Liver (tissue), 9 donors: ENCODE results near the gene MYLIP. TPM values are rescaled to one million over a fixed set of nuclear protein-coding genes. Genes with fewer than 3 reads are reported as not detected.

Experiments
- DNase-seq: peaks from one replicate; pipeline ENCODE4 v3.0.0-alpha.2; 2017; ENCODE audit warnings: low spot score
- H3K27ac ChIP-seq, 2 donors: one replicate each; pipeline ENCODE4 v1.7.0; 2013; ENCODE audit warnings: inconsistent platforms in 2 of 2, low read length in 2 of 2, control low read depth in 1 of 2, low read depth in 1 of 2, mild to moderate bottlenecking in 1 of 2
- H3K27me3 ChIP-seq, 4 donors: one replicate each; pipeline versions ENCODE4 v1.6.1 to v1.7.0; 2013; ENCODE audit warnings: low read length in 3 of 4, inconsistent platforms in 1 of 4, mild to moderate bottlenecking in 1 of 4, moderate library complexity in 1 of 4; ENCODE audit not compliant: control insufficient read depth in 4 of 4, insufficient read depth in 4 of 4
- H3K36me3 ChIP-seq, 4 donors: one replicate each; pipeline versions ENCODE4 v1.6.1 to v1.7.0; 2013; ENCODE audit warnings: low read length in 3 of 4, mild to moderate bottlenecking in 3 of 4, low read depth in 1 of 4, moderate library complexity in 1 of 4; ENCODE audit not compliant: control insufficient read depth in 4 of 4, insufficient read depth in 3 of 4
- H3K4me1 ChIP-seq, 4 donors: one replicate each; pipeline versions ENCODE4 v1.6.1 to v1.7.0; 2013; ENCODE audit warnings: low read length in 3 of 4, mild to moderate bottlenecking in 3 of 4, moderate library complexity in 1 of 4; ENCODE audit not compliant: control insufficient read depth in 4 of 4, insufficient read depth in 4 of 4
- H3K4me3 ChIP-seq, 3 donors: one replicate each; pipeline versions ENCODE4 v1.6.1 to v1.7.0; 2013; ENCODE audit warnings: low read length in 3 of 3, control low read depth in 1 of 3, low read depth in 1 of 3, mild to moderate bottlenecking in 1 of 3
- H3K9ac ChIP-seq, 2 donors: one replicate each; pipeline ENCODE4 v1.7.0; 2013; ENCODE audit warnings: low read length in 2 of 2, mild to moderate bottlenecking in 2 of 2, moderate library complexity in 2 of 2, control low read depth in 1 of 2, low read depth in 1 of 2
- H3K9me3 ChIP-seq, 4 donors: one replicate each; pipeline versions ENCODE4 v1.6.1 to v1.7.0; 2013; ENCODE audit warnings: low read length in 3 of 4; ENCODE audit not compliant: control insufficient read depth in 4 of 4
- ATF3 ChIP-seq: IDR thresholded peaks from 2 replicates; pipeline ENCODE4 v1.6.1; 2016; ENCODE audit warnings: antibody characterized with exemption
- CTCF ChIP-seq: fragments of 150-350 bp; IDR thresholded peaks from 2 replicates; pipeline ENCODE4 v1.5.1; 2017; ENCODE audit warnings: improper control_type of control experiment, low read depth, low read length; ENCODE audit not compliant: missing input control
- EGR1 ChIP-seq, 2 donors: IDR thresholded peaks; 2 replicates each; pipeline ENCODE4 v1.6.1; 2016 to 2018; ENCODE audit warnings: antibody characterized with exemption in 2 of 2, low read depth in 2 of 2
- FOXA1 ChIP-seq: IDR thresholded peaks from 2 replicates; pipeline ENCODE4 v1.6.1; 2016; ENCODE audit warnings: antibody characterized with exemption
- GABPA ChIP-seq, 2 donors: IDR thresholded peaks in 1 of 2; conservative IDR thresholded peaks in 1 of 2; 2 replicates each; pipeline ENCODE4 v1.6.1; 2016; ENCODE audit warnings: antibody characterized with exemption in 2 of 2, mild to moderate bottlenecking in 1 of 2, moderate library complexity in 1 of 2
- HNF4A ChIP-seq, 2 donors: conservative IDR thresholded peaks; 2 replicates each; pipeline ENCODE4 v1.6.1; 2016; ENCODE audit warnings: antibody characterized with exemption in 2 of 2, mild to moderate bottlenecking in 2 of 2
- JUND ChIP-seq, 2 donors: IDR thresholded peaks; 2 replicates each; pipeline ENCODE4 v1.6.1; 2016; ENCODE audit warnings: antibody characterized with exemption in 2 of 2
- MAX ChIP-seq: IDR thresholded peaks from 2 replicates; pipeline ENCODE4 v1.6.1; 2016; ENCODE audit warnings: antibody characterized with exemption
- NR2F2 ChIP-seq: IDR thresholded peaks from 2 replicates; pipeline ENCODE4 v1.6.1; 2016; ENCODE audit warnings: antibody characterized with exemption
- RAD21 ChIP-seq, 2 donors: IDR thresholded peaks; 2 replicates each; pipeline ENCODE4 v1.6.1; 2016; ENCODE audit warnings: antibody characterized with exemption in 2 of 2, mild to moderate bottlenecking in 2 of 2
- REST ChIP-seq: IDR thresholded peaks from 2 replicates; pipeline ENCODE4 v1.6.1; 2016; ENCODE audit warnings: antibody characterized with exemption, mild to moderate bottlenecking
- RXRA ChIP-seq, 2 donors: IDR thresholded peaks; 2 replicates each; pipeline ENCODE4 v1.6.1; 2017 to 2018; ENCODE audit warnings: antibody characterized with exemption in 2 of 2, mild to moderate bottlenecking in 1 of 2
- SP1 ChIP-seq: IDR thresholded peaks from 2 replicates; pipeline ENCODE4 v1.6.1; 2018; ENCODE audit warnings: antibody characterized with exemption, mild to moderate bottlenecking
- TAF1 ChIP-seq: conservative IDR thresholded peaks from 2 replicates; pipeline ENCODE4 v1.6.1; 2016; ENCODE audit warnings: antibody characterized with exemption, mild to moderate bottlenecking
- WGBS: extraction: QIAGEN DNeasy Blood & Tissue Kit; methylation state at CpG from one replicate; pipeline ENCODE4 v1.1.7; 2013; 5-methylcytosine and 5-hydroxymethylcytosine counted together
- polyA plus RNA-seq, 2 donors: library from polyadenylated mRNA; stranded (reverse) in 1 of 2; unstranded in 1 of 2; fragments of 200-250 nt in 1 of 2; fragments of >200 nt in 1 of 2; fragmentation: Nextera tagmentation in 1 of 2; extraction: Ambion mirVana in 1 of 2; gene quantifications; one replicate each; pipeline versions ENCODE4 v1.2.1 to v1.2.3, GENCODE V29; 2013 to 2015
- total RNA-seq, 2 donors: library from RNA; depleted of rRNA; stranded (reverse); fragments of >200 nt; gene quantifications; one replicate each; pipeline ENCODE4 v1.2.3, GENCODE V29; 2014
- donor health status: healthy.
- donor health status: healthy.
- donor health status: healthy.
- donor health status: healthy.
- donor health status: healthy.

The MYLIP gene
- total and polyA plus RNA-seq, 4 donors, result 2.7 to 29.4 (median 4.4) TPM

GRCh38 chr6:16146028-16146427, 17.1 kb downstream of the MYLIP start:
- H3K27me3 ChIP-seq, result no peaks in the 10 kb centered on the region
- no peak for DNase-seq
- no peak overlapping the region for H3K27ac ChIP-seq
- H3K4me3 ChIP-seq, result no peak overlapping the region
- no peaks in the 10 kb centered on the region for H3K4me1 ChIP-seq
- no peaks in the 10 kb centered on the region for H3K9me3 ChIP-seq
- WGBS, result 90% methylated on average over 4 of the region's 4 CpGs
- H3K9ac ChIP-seq, result no peak overlapping the region
- H3K36me3 ChIP-seq, result peaks cover 5 to 30% (median 29%) of the 10 kb centered on the region in 4 donors
- TF ChIP-seq HNF4A (conservative IDR thresholded peaks at IDR 0.05), result no peak
- TF ChIP-seq RAD21 (IDR thresholded peaks at IDR 0.05), result no peak
- no peak for TF ChIP-seq JUND (IDR thresholded peaks at IDR 0.05)
- no peak for TF ChIP-seq GABPA (IDR thresholded peaks at IDR 0.05 in 1 of 2, conservative IDR thresholded peaks at IDR 0.05 in 1 of 2)
- TF ChIP-seq TAF1, result no peak
- no peak for TF ChIP-seq FOXA1
- no peak for TF ChIP-seq RXRA (IDR thresholded peaks at IDR 0.05)
- no peak for TF ChIP-seq EGR1 (IDR thresholded peaks at IDR 0.05; ENCODE audit: low read depth in 2 of 2)
- no peak for TF ChIP-seq REST

GRCh38 chr6:16146527-16146955, 17.7 kb downstream of the MYLIP start:
- no peak overlapping the region for H3K9ac ChIP-seq
- WGBS, result 62% methylated on average over 8 of the region's 8 CpGs
- TF ChIP-seq CTCF (no peak), HNF4A (conservative IDR thresholded peaks at IDR 0.05) (no peak), NR2F2 (no peak), JUND (IDR thresholded peaks at IDR 0.05) (no peak), FOXA1 (no peak), TAF1 (no peak), ATF3 (no peak), GABPA (IDR thresholded peaks at IDR 0.05 in 1 of 2, conservative IDR thresholded peaks at IDR 0.05 in 1 of 2) (no peak), SP1 (no peak), RAD21 (IDR thresholded peaks at IDR 0.05) (no peak), MAX (no peak), REST (no peak)
- no peaks in the 10 kb centered on the region for H3K4me1 ChIP-seq
- H3K27ac ChIP-seq, result no peak overlapping the region
- H3K9me3 ChIP-seq, result no peaks in the 10 kb centered on the region
- peaks cover 5 to 30% (median 29%) of the 10 kb centered on the region in 4 donors for H3K36me3 ChIP-seq
- no peak for DNase-seq
- H3K4me3 ChIP-seq, result no peak overlapping the region
- no peaks in the 10 kb centered on the region for H3K27me3 ChIP-seq
